H9 (cell line): ENCODE data around the gene CAB39L. TPM values are rescaled to one million over a fixed set of nuclear protein-coding genes. Genes with fewer than 3 reads are reported as not detected.
A peak's percentile ranks its signal among the peaks of the same experiment; 100 is the strongest.

Source experiments
- DNase-seq: peaks from one replicate; pipeline ENCODE4 v3.0.0-alpha.2; 2017
- H2AFZ ChIP-seq: one replicate; pipeline ENCODE4 v1.6.1; 2013; ENCODE audit warnings: mild to moderate bottlenecking, low read length, control low read depth, moderate library complexity
- H2AK5ac ChIP-seq: 2 replicates; pipeline ENCODE4 v1.6.1; 2013; ENCODE audit warnings: low read length, control low read depth, mixed read lengths; ENCODE audit not compliant: insufficient read length
- H2BK120ac ChIP-seq: one replicate; pipeline ENCODE4 v1.6.1; 2013; ENCODE audit warnings: low read depth, mild to moderate bottlenecking, low read length, control low read depth, inconsistent platforms; ENCODE audit not compliant: poor library complexity, severe bottlenecking
- H2BK12ac ChIP-seq: 2 replicates; pipeline ENCODE4 v1.6.1; 2013; ENCODE audit warnings: low read length, control low read depth, mixed read lengths, low read depth; ENCODE audit not compliant: insufficient read length
- H2BK15ac ChIP-seq: 2 replicates; pipeline ENCODE4 v1.6.1; 2013; ENCODE audit warnings: low read depth, low read length, control low read depth
- H2BK20ac ChIP-seq: one replicate; pipeline ENCODE4 v1.6.1; 2013; ENCODE audit warnings: low read depth, mild to moderate bottlenecking, low read length, control low read depth, inconsistent platforms; ENCODE audit not compliant: poor library complexity, severe bottlenecking
- H2BK5ac ChIP-seq: 2 replicates; pipeline ENCODE4 v1.6.1; 2013; ENCODE audit warnings: low read length, control low read depth, mixed read lengths; ENCODE audit not compliant: insufficient read length
- H3K14ac ChIP-seq: 2 replicates; pipeline ENCODE4 v1.6.1; 2013; ENCODE audit warnings: low read length, control low read depth; ENCODE audit not compliant: insufficient read depth
- H3K18ac ChIP-seq: 2 replicates; pipeline ENCODE4 v1.6.1; 2013; ENCODE audit warnings: low read depth, mild to moderate bottlenecking, mixed read lengths, low read length, control low read depth; ENCODE audit not compliant: insufficient read length
- H3K23ac ChIP-seq: 2 replicates; pipeline ENCODE4 v1.6.1; 2013; ENCODE audit warnings: low read length, control low read depth, mixed read lengths, low read depth; ENCODE audit not compliant: insufficient read length
- H3K23me2 ChIP-seq: 2 replicates; pipeline ENCODE4 v1.6.1; 2013; ENCODE audit warnings: low read depth, mild to moderate bottlenecking, mixed read lengths, low read length, control low read depth; ENCODE audit not compliant: insufficient read length, poor library complexity, severe bottlenecking
- H3K27ac ChIP-seq: 2 replicates; pipeline ENCODE4 v1.5.1; 2013; ENCODE audit warnings: low read length, control low read depth, mixed read lengths, low read depth; ENCODE audit not compliant: insufficient read length
- H3K27me3 ChIP-seq: 2 replicates; pipeline ENCODE4 v1.6.1; 2013; ENCODE audit warnings: low read length, control low read depth, inconsistent platforms; ENCODE audit not compliant: insufficient read depth
- H3K4ac ChIP-seq: 2 replicates; pipeline ENCODE4 v1.6.1; 2013; ENCODE audit warnings: low read depth, mild to moderate bottlenecking, control low read depth, inconsistent platforms, low read length, moderate library complexity
- H3K4me1 ChIP-seq: 2 replicates; pipeline ENCODE4 v1.6.1; 2013; ENCODE audit warnings: low read length, control low read depth, inconsistent platforms; ENCODE audit not compliant: insufficient read depth
- H3K4me2 ChIP-seq: 2 replicates; pipeline ENCODE4 v1.6.1; 2013; ENCODE audit warnings: low read length, control low read depth, mixed read lengths; ENCODE audit not compliant: insufficient read length, insufficient read depth
- H3K56ac ChIP-seq: 2 replicates; pipeline ENCODE4 v1.6.1; 2013; ENCODE audit warnings: low read depth, mild to moderate bottlenecking, mixed read lengths, low read length, control low read depth; ENCODE audit not compliant: insufficient read length
- H3K79me1 ChIP-seq: 2 replicates; pipeline ENCODE4 v1.6.1; 2013; ENCODE audit warnings: low read depth, mild to moderate bottlenecking, moderate library complexity, low read length, control low read depth, inconsistent platforms; ENCODE audit not compliant: insufficient read depth, poor library complexity, severe bottlenecking
- H3K79me2 ChIP-seq: 2 replicates; pipeline ENCODE4 v1.6.1; 2013; ENCODE audit warnings: low read length, control low read depth, inconsistent platforms; ENCODE audit not compliant: insufficient read depth
- H3K9ac ChIP-seq: 2 replicates; pipeline ENCODE4 v1.6.1; 2013; ENCODE audit warnings: low read length, control low read depth, mixed read lengths; ENCODE audit not compliant: insufficient read length; ENCODE audit errors: extremely low read depth
- H3K9me3 ChIP-seq: one replicate; pipeline ENCODE4 v1.6.1; 2013; ENCODE audit warnings: low read depth, low read length, inconsistent platforms; ENCODE audit not compliant: control insufficient read depth
- H3T11ph ChIP-seq: one replicate; pipeline ENCODE4 v1.6.1; 2013; ENCODE audit warnings: mild to moderate bottlenecking, low read length, control low read depth, inconsistent platforms
- H4K20me1 ChIP-seq: one replicate; pipeline ENCODE4 v1.6.1; 2013; ENCODE audit not compliant: control insufficient read depth, insufficient read length, insufficient read depth
- H4K5ac ChIP-seq: 2 replicates; pipeline ENCODE4 v1.6.1; 2013; ENCODE audit warnings: low read depth, mild to moderate bottlenecking, mixed read lengths, low read length, control low read depth; ENCODE audit not compliant: insufficient read length
- H4K8ac ChIP-seq: replicated peaks from 2 replicates; pipeline ENCODE4 v1.6.1; 2013; ENCODE audit warnings: low read length, control low read depth, mixed read lengths, low read depth; ENCODE audit not compliant: insufficient read length
- H4K91ac ChIP-seq: 2 replicates; pipeline ENCODE4 v1.6.1; 2013; ENCODE audit warnings: low read depth, mild to moderate bottlenecking, moderate library complexity, mixed read lengths, low read length, control low read depth; ENCODE audit not compliant: insufficient read length
- H3K27ac Mint-ChIP-seq, 3 experiments: 2 replicates in 2 of 3; 3 replicates in 1 of 3; pipeline ENCODE4 v1.8.0; 2020 to 2021; ENCODE audit warnings: mixed read lengths in 3 of 3, mild to moderate bottlenecking in 1 of 3, moderate library complexity in 1 of 3
- H3K27me3 Mint-ChIP-seq: 2 replicates; pipeline ENCODE4 v1.8.0; 2021; ENCODE audit warnings: low read depth, mild to moderate bottlenecking, moderate library complexity, mixed read lengths
- H3K36me3 Mint-ChIP-seq, 3 experiments: 2 replicates in 2 of 3; 3 replicates in 1 of 3; pipeline ENCODE4 v1.8.0; 2020 to 2021; ENCODE audit warnings: low read depth in 3 of 3, mixed read lengths in 3 of 3; ENCODE audit not compliant: insufficient read depth in 1 of 3
- H3K4me1 Mint-ChIP-seq, 2 experiments: 2 replicates each; pipeline ENCODE4 v1.8.0; 2020; ENCODE audit warnings: mixed read lengths in 2 of 2
- H3K4me3 Mint-ChIP-seq, 2 experiments: 2 replicates in 1 of 2; 3 replicates in 1 of 2; pipeline ENCODE4 v1.8.0; 2020 to 2021; ENCODE audit warnings: mild to moderate bottlenecking in 2 of 2, mixed read lengths in 2 of 2, moderate library complexity in 1 of 2
- H3K9me3 Mint-ChIP-seq, 2 experiments: 2 replicates in 1 of 2; 3 replicates in 1 of 2; pipeline ENCODE4 v1.8.0; 2020; ENCODE audit warnings: mild to moderate bottlenecking in 2 of 2, mixed read lengths in 2 of 2, moderate library complexity in 1 of 2
- WGBS: extraction: QIAGEN DNeasy Blood & Tissue Kit; methylation state at CpG from one replicate; pipeline ENCODE4 v1.1.7; 2013; ENCODE audit warnings: missing lambda C conversion rate, low lambda C conversion rate, mixed read lengths; ENCODE audit not compliant: insufficient read length; ENCODE audit errors: extremely low coverage; 5-methylcytosine and 5-hydroxymethylcytosine counted together
- total RNA-seq: library from RNA; stranded (reverse); gene quantifications from 2 replicates; pipeline ENCODE4 v1.2.1, GENCODE V29; 2021
- TF ChIP-seq, protein P1 (sequence below): fragments of 200-600 bp; sonication (generic); conservative IDR thresholded peaks from 3 replicates; pipeline ENCODE4 v1.8.0; 2021; ENCODE audit warnings: antibody characterized with exemption, mild to moderate bottlenecking

The CAB39L gene
- total RNA-seq, 1 experiment from 2014 or later: 6.0 TPM

DNA sequence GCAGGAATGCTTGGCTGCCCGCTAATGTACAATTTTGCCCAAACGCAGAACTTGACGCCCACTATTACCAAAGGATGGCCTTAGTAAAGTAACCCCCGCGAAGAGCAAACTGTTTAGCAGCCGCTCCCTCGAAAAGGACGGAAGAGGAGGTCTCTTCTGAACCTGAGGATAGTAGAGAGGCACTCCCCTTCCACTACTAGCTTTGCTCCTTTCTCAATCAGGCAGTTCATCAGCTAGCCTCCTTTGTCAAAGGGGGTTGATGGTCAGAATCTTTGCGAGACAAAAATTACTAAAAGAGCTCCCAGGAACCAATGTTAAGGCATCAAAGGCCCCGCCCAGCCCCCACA lies 534 bp downstream of the CAB39L start:
- Histone ChIP-seq H3K4me2 (peak overlapping the region; percentile 77), H2BK5ac (peak overlapping the region; percentile 47), H4K8ac (no peak overlapping the region), H3K27ac (peak overlapping the region; percentile 74), H4K20me1 (no peaks in the 10 kb centered on the region), H2BK15ac (no peak overlapping the region), H3K9ac (peak overlapping the region; percentile 93), H4K5ac (peak overlapping the region; percentile 77), H3K23ac (no peak overlapping the region), H2BK20ac (no peak overlapping the region), H3K79me2 (no peaks in the 10 kb centered on the region), H3K4me1 (no peaks in the 10 kb centered on the region), H3K4ac (no peak overlapping the region; the same call in 1 of the 2 replicates), H2BK12ac (no peak overlapping the region), H3K14ac (peak overlapping the region; percentile 97; the same call in 1 of the 2 replicates), H3K79me1 (no peaks in the 10 kb centered on the region), H3K56ac (no peak overlapping the region), H3K18ac (peak overlapping the region; percentile 98), H3K9me3 (no peaks in the 10 kb centered on the region), H4K91ac (no peak overlapping the region), H3K27me3 (no peaks in the 10 kb centered on the region), H2AK5ac (no peak overlapping the region), H2AFZ (no peak overlapping the region), H2BK120ac (no peak overlapping the region), H3T11ph (no peak overlapping the region), H3K23me2 (peaks cover 13% of the 10 kb centered on the region)
- Mint-ChIP-seq H3K4me1 (peaks cover 13 to 26% of the 10 kb centered on the region in 2 experiments; a peak in 3 of 4 replicates), H3K27ac (peak overlapping the region; percentile 99), H3K4me3 (peak overlapping the region; percentile 93), H3K27me3 (no peaks in the 10 kb centered on the region), H3K36me3 (peaks cover 0 to 1% (median 0%) of the 10 kb centered on the region in 3 experiments; a peak in 2 of 7 replicates), H3K9me3 (no peaks in the 10 kb centered on the region; a peak in 2 of 5 replicates)
- no CpG with 5 or more reads among the region's 10 CpGs for WGBS
- TF ChIP-seq, protein P1, sequence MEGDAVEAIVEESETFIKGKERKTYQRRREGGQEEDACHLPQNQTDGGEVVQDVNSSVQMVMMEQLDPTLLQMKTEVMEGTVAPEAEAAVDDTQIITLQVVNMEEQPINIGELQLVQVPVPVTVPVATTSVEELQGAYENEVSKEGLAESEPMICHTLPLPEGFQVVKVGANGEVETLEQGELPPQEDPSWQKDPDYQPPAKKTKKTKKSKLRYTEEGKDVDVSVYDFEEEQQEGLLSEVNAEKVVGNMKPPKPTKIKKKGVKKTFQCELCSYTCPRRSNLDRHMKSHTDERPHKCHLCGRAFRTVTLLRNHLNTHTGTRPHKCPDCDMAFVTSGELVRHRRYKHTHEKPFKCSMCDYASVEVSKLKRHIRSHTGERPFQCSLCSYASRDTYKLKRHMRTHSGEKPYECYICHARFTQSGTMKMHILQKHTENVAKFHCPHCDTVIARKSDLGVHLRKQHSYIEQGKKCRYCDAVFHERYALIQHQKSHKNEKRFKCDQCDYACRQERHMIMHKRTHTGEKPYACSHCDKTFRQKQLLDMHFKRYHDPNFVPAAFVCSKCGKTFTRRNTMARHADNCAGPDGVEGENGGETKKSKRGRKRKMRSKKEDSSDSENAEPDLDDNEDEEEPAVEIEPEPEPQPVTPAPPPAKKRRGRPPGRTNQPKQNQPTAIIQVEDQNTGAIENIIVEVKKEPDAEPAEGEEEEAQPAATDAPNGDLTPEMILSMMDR: no peak
- no peak for DNase-seq
